HepG2 (cell line): ENCODE data around the gene NECAB2. TPM values are rescaled to one million over a fixed set of nuclear protein-coding genes. Genes with fewer than 3 reads are reported as not detected.

ENCODE experiments used
- ATF7 ChIP-seq, 2 experiments: fragments of 450-650 bp in 1 of 2; sonication (generic) in 1 of 2; formaldehyde crosslinking in 1 of 2; IDR thresholded peaks; 2 replicates each; pipeline versions ENCODE4 v1.4.0 to v1.6.1; 2016 to 2020; ENCODE audit warnings: antibody characterized with exemption in 1 of 2, mild to moderate bottlenecking in 1 of 2, missing genetic modification reagents in 1 of 2
- FOXC1 ChIP-seq: sonication (generic); formaldehyde crosslinking; IDR thresholded peaks from 2 replicates; pipeline ENCODE4 v1.8.0; 2022; ENCODE audit warnings: mild to moderate bottlenecking, missing genetic modification reagents, borderline replicate concordance
- FOXP1 ChIP-seq, 2 experiments: fragments of 450-650 bp in 1 of 2; IDR thresholded peaks; 2 replicates each; pipeline ENCODE4 v1.6.1; 2017 to 2018; ENCODE audit warnings: antibody characterized with exemption in 1 of 2
- GPN1 ChIP-seq: sonication (generic); formaldehyde crosslinking; IDR thresholded peaks from 2 replicates; pipeline ENCODE4 v1.5.1; 2020; ENCODE audit warnings: missing genetic modification reagents, borderline replicate concordance
- KMT2A ChIP-seq: sonication (generic); formaldehyde crosslinking; IDR thresholded peaks from 2 replicates; pipeline ENCODE4 v1.4.0; 2020; ENCODE audit warnings: missing genetic modification reagents
- SIX1 ChIP-seq: sonication (generic); formaldehyde crosslinking; IDR thresholded peaks from 2 replicates; pipeline ENCODE4 v1.4.0; 2020; ENCODE audit warnings: missing genetic modification reagents, borderline replicate concordance
- SP1 ChIP-seq, 2 experiments: fragments of 450-650 bp in 1 of 2; sonication (generic) in 1 of 2; formaldehyde crosslinking in 1 of 2; IDR thresholded peaks; 2 replicates each; pipeline versions ENCODE4 v1.4.0 to v1.6.1; 2016 to 2020; ENCODE audit warnings: missing genetic modification reagents in 1 of 2
- TBX3 ChIP-seq: fragments of 450-650 bp; IDR thresholded peaks from 2 replicates; pipeline ENCODE4 v1.6.1; 2017; ENCODE audit warnings: antibody characterized with exemption, mild to moderate bottlenecking, inconsistent platforms, borderline replicate concordance
- ZNF326 ChIP-seq: sonication (generic); formaldehyde crosslinking; IDR thresholded peaks from 2 replicates; pipeline ENCODE4 v1.4.0; 2020; ENCODE audit warnings: missing genetic modification reagents, borderline replicate concordance
- ZNF33A ChIP-seq: sonication (generic); formaldehyde crosslinking; IDR thresholded peaks from 2 replicates; pipeline ENCODE4 v1.5.1; 2020; ENCODE audit warnings: missing genetic modification reagents, mild to moderate bottlenecking, moderate library complexity, borderline replicate concordance
- ZNF652 ChIP-seq: IDR thresholded peaks from 2 replicates; pipeline ENCODE4 v1.6.1; 2016; ENCODE audit warnings: low read depth, borderline replicate concordance
- ZNF839 ChIP-seq: sonication (generic); formaldehyde crosslinking; IDR thresholded peaks from 2 replicates; pipeline ENCODE4 v1.4.0; 2020; ENCODE audit warnings: missing genetic modification reagents, mild to moderate bottlenecking, borderline replicate concordance
- polyA plus RNA-seq, 8 experiments: library from polyadenylated mRNA; depleted of rRNA in 3 of 8; stranded (reverse) in 7 of 8; unstranded in 1 of 8; fragments of >200 nt; fragmentation: Illumina TruSeq in 4 of 8; extraction: Trizol in 4 of 8; gene quantifications; 2 replicates each; pipeline versions ENCODE4 v1.2.1 to v1.2.3, GENCODE V29; 2011 to 2016; ENCODE audit warnings: low read depth in 4 of 8, missing spikeins in 1 of 8, mixed read lengths in 1 of 8; ENCODE audit not compliant: insufficient read depth in 1 of 8
- total RNA-seq, 5 experiments: library from RNA; depleted of rRNA; stranded (reverse); fragments of >200 nt; fragmentation: Illumina TruSeq; extraction: Trizol; gene quantifications; 2 replicates each; pipeline ENCODE4 v1.2.3, GENCODE V29; 2016; ENCODE audit warnings: low read depth in 1 of 5
- TF ChIP-seq, protein P1 (sequence below): sonication (generic); formaldehyde crosslinking; IDR thresholded peaks from 2 replicates; pipeline ENCODE4 v1.4.0; 2020; ENCODE audit warnings: missing genetic modification reagents, mild to moderate bottlenecking, borderline replicate concordance
- TF ChIP-seq, protein P2 (sequence below): sonication (generic); formaldehyde crosslinking; IDR thresholded peaks from 2 replicates; pipeline ENCODE4 v1.4.0; 2020; ENCODE audit warnings: missing genetic modification reagents
- TF ChIP-seq, protein P3 (sequence below): sonication (generic); formaldehyde crosslinking; IDR thresholded peaks from 2 replicates; pipeline ENCODE4 v1.4.0; 2020; ENCODE audit warnings: missing genetic modification reagents, borderline replicate concordance
- TF ChIP-seq, protein P4 (sequence below): sonication (generic); formaldehyde crosslinking; IDR thresholded peaks from 2 replicates; pipeline ENCODE4 v1.4.0; 2020; ENCODE audit warnings: mild to moderate bottlenecking, missing genetic modification reagents
- TF ChIP-seq, protein P5 (sequence below): sonication (generic); formaldehyde crosslinking; conservative IDR thresholded peaks from 2 replicates; pipeline ENCODE4 v1.4.0; 2020; ENCODE audit warnings: missing genetic modification reagents

The NECAB2 gene
- total and polyA plus RNA-seq, 2 of the 13 experiments (the other 11 are each of a cell fraction or from before 2014, with no cell fraction given), result 0.21 to 0.49 TPM

DNA sequence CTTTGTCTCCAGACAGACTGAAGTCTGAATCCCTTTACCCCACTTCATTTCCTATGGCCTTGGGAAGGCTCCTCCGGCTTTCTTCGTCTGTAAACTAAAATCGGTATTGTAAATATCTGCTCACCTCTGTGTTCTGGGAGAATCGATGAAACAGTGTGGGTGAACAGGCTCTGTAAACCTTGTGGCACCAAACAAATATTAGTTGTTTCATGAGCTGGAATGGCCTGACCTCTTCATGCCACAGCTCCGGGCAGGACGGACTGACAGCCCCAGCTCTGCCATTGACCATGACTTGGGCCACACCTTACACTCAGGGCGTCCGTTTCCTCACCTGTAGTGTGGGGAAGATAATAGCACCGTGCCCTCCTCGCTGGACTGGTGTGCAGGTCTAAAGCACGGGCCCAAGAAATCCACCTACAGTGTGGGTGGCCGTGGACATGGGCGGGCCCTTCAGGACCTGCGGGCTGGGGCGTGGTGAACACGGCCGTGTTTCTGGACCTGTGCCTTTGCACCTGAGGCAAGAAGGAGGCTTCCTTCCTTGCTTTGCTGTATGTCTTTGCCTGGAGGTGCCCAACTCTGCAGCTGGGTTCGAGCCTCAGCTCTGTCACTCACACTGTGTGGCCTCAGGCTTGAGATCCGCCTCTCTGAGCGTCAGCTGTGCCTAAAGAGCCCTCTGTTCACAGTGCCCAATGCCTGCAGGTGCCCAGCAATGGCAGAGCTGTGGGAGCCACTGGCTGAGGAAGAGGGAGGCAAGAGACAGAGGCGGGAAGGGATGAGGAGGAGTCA is 21.1 kb upstream of the NECAB2 start (continued):
- TF ChIP-seq, protein P1, sequence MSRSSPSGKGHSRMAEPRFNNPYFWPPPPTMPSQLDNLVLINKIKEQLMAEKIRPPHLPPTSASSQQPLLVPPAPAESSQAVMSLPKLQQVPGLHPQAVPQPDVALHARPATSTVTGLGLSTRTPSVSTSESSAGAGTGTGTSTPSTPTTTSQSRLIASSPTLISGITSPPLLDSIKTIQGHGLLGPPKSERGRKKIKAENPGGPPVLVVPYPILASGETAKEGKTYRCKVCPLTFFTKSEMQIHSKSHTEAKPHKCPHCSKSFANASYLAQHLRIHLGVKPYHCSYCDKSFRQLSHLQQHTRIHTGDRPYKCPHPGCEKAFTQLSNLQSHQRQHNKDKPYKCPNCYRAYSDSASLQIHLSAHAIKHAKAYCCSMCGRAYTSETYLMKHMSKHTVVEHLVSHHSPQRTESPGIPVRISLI (CRISPR knock-in tag), result no peak
- no peak for TF ChIP-seq GPN1 (CRISPR knock-in tag)
- TF ChIP-seq, protein P2, sequence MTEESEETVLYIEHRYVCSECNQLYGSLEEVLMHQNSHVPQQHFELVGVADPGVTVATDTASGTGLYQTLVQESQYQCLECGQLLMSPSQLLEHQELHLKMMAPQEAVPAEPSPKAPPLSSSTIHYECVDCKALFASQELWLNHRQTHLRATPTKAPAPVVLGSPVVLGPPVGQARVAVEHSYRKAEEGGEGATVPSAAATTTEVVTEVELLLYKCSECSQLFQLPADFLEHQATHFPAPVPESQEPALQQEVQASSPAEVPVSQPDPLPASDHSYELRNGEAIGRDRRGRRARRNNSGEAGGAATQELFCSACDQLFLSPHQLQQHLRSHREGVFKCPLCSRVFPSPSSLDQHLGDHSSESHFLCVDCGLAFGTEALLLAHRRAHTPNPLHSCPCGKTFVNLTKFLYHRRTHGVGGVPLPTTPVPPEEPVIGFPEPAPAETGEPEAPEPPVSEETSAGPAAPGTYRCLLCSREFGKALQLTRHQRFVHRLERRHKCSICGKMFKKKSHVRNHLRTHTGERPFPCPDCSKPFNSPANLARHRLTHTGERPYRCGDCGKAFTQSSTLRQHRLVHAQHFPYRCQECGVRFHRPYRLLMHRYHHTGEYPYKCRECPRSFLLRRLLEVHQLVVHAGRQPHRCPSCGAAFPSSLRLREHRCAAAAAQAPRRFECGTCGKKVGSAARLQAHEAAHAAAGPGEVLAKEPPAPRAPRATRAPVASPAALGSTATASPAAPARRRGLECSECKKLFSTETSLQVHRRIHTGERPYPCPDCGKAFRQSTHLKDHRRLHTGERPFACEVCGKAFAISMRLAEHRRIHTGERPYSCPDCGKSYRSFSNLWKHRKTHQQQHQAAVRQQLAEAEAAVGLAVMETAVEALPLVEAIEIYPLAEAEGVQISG (CRISPR knock-in tag), result 0 out of 2 replicates have a peak, but pooled peaks have one; percentile 33
- TF ChIP-seq FOXC1 (CRISPR knock-in tag), result no peak
- TF ChIP-seq ZNF326 (CRISPR knock-in tag), result no peak
- TF ChIP-seq ZNF33A (CRISPR knock-in tag), result no peak
- TF ChIP-seq SP1 (IDR thresholded peaks at IDR 0.05), result no peak
- no peak for TF ChIP-seq SP1 (CRISPR knock-in tag; IDR thresholded peaks at IDR 0.05)
- TF ChIP-seq, protein P3, sequence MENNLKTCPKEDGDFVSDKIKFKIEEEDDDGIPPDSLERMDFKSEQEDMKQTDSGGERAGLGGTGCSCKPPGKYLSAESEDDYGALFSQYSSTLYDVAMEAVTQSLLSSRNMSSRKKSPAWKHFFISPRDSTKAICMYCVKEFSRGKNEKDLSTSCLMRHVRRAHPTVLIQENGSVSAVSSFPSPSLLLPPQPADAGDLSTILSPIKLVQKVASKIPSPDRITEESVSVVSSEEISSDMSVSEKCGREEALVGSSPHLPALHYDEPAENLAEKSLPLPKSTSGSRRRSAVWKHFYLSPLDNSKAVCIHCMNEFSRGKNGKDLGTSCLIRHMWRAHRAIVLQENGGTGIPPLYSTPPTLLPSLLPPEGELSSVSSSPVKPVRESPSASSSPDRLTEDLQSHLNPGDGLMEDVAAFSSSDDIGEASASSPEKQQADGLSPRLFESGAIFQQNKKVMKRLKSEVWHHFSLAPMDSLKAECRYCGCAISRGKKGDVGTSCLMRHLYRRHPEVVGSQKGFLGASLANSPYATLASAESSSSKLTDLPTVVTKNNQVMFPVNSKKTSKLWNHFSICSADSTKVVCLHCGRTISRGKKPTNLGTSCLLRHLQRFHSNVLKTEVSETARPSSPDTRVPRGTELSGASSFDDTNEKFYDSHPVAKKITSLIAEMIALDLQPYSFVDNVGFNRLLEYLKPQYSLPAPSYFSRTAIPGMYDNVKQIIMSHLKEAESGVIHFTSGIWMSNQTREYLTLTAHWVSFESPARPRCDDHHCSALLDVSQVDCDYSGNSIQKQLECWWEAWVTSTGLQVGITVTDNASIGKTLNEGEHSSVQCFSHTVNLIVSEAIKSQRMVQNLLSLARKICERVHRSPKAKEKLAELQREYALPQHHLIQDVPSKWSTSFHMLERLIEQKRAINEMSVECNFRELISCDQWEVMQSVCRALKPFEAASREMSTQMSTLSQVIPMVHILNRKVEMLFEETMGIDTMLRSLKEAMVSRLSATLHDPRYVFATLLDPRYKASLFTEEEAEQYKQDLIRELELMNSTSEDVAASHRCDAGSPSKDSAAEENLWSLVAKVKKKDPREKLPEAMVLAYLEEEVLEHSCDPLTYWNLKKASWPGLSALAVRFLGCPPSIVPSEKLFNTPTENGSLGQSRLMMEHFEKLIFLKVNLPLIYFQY, result no peak
- TF ChIP-seq FOXP1 (IDR thresholded peaks at IDR 0.05), result no peak
- peak; percentile 91 for TF ChIP-seq FOXP1 (CRISPR knock-in tag; IDR thresholded peaks at IDR 0.05)
- TF ChIP-seq ATF7 (IDR thresholded peaks at IDR 0.05), result no peak
- TF ChIP-seq ATF7 (CRISPR knock-in tag; IDR thresholded peaks at IDR 0.05), result no peak
- no peak for TF ChIP-seq KMT2A
- TF ChIP-seq, protein P4, sequence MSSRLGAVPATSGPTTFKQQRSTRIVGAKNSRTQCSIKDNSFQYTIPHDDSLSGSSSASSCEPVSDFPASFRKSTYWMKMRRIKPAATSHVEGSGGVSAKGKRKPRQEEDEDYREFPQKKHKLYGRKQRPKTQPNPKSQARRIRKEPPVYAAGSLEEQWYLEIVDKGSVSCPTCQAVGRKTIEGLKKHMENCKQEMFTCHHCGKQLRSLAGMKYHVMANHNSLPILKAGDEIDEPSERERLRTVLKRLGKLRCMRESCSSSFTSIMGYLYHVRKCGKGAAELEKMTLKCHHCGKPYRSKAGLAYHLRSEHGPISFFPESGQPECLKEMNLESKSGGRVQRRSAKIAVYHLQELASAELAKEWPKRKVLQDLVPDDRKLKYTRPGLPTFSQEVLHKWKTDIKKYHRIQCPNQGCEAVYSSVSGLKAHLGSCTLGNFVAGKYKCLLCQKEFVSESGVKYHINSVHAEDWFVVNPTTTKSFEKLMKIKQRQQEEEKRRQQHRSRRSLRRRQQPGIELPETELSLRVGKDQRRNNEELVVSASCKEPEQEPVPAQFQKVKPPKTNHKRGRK (CRISPR knock-in tag), result no peak
- no peak for TF ChIP-seq ZNF839 (CRISPR knock-in tag)
- no peak for TF ChIP-seq ZNF652 (CRISPR knock-in tag)
- TF ChIP-seq SIX1 (CRISPR knock-in tag), result no peak
- TF ChIP-seq, protein P5, sequence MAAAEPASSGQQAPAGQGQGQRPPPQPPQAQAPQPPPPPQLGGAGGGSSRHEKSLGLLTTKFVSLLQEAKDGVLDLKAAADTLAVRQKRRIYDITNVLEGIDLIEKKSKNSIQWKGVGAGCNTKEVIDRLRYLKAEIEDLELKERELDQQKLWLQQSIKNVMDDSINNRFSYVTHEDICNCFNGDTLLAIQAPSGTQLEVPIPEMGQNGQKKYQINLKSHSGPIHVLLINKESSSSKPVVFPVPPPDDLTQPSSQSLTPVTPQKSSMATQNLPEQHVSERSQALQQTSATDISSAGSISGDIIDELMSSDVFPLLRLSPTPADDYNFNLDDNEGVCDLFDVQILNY (CRISPR knock-in tag), result no peak
- TF ChIP-seq TBX3, result no peak
